ENCODE measurements around the gene WWC1. TPM values are rescaled to one million over a fixed set of nuclear protein-coding genes. Genes with fewer than 3 reads are reported as not detected.

WWC1 gene
- total RNA-seq, 1 experiment from 2014 or later = 52.6 TPM

DNA sequence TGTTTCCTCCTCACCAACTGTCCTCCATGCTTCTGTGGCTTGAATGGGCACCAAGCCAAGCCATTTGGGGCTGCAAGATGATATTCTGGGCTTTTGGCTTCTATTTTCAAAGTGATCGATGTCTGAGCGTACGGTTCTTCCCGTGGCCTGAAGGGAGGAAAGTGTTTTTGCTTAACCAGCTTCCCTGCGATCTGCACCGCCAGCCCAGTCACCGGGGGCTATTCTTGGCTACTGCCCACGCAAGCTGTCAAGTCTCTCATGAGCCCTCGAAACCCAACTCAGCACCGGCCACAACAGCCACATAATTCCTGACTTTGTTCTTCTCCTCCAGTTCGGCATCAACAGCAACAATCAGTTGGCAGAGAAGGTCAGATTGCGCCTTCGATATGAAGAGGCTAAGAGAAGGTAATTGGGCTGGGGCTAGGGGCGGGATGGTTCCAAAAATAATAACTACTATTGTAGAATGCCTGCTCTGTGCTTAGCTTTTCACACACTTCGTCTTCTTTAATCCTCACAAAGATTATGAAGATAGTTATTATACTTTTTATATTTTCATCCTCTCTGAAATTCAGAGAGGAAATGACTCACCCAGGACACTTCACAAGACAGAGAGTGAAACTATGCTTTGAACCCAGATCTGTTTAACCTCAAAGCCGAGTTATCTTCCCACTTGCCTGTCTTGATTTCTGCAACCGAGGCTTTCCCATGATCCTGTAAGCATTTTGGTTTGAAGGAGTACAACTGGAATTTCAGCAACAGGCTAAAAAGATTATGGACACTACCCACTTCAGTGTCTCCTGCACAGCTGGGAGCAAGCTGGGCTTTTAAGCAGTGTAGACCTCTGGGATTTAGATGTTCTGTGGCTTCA lies 118.4 kb downstream of the WWC1 start:
- CTCF ChIA-PET = interaction anchor here (1.1 kb wide), 1 partner anchor 140 kb away, joined by 3 read pairs; no protein-coding TSS in a partner anchor
- peak overlapping the region; percentile 81 for H3K4me2 ChIP-seq (ENCODE audit: low read length)
- H3K27ac ChIP-seq (ENCODE audit: low read depth, low read length) = peak overlapping the region; percentile 80
- H3K9ac ChIP-seq (ENCODE audit: low read length) = peak overlapping the region; percentile 47
- H3K9me3 ChIP-seq (ENCODE audit: control insufficient read depth in 1 of 2, insufficient read depth in 1 of 2, low read depth in 1 of 2, low read length in 2 of 2) = no peaks in the 10 kb centered on the region
- peak; percentile 81 for DNase-seq (ENCODE audit: low read depth, low spot score)
- no peaks in the 10 kb centered on the region; the same call in 1 of the 2 replicates for H4K20me1 ChIP-seq (ENCODE audit: insufficient read depth)
- no peak overlapping the region for H2AFZ ChIP-seq (ENCODE audit: low read depth, low read length, poor library complexity, severe bottlenecking)
- H3K36me3 ChIP-seq (ENCODE audit: control insufficient read depth in 1 of 2, insufficient read depth in 2 of 2, low read length in 2 of 2) = peaks cover 2 to 32% of the 10 kb centered on the region in 2 experiments; a peak in 1 of 4 replicates
- no peaks in the 10 kb centered on the region for H3K27me3 ChIP-seq (ENCODE audit: insufficient read depth, low read length)
- H3K79me2 ChIP-seq (ENCODE audit: insufficient read depth, low read length) = no peaks in the 10 kb centered on the region
- H3K9me2 ChIP-seq (ENCODE audit: insufficient read depth) = no peaks in the 10 kb centered on the region
- intact Hi-C loops (cut with micrococcal nuclease) = loop anchor here (5.0 kb wide), 1 partner anchor 118 kb away; the partner anchor contains the start of gene WWC1
- ATAC-seq = peak; percentile 71
- POLR2A ChIA-PET = no interaction called here
- BruUV-seq (replicated peaks) = TSS peak; percentile 3
- peaks cover 55 to 72% of the 10 kb centered on the region in 2 experiments for H3K4me1 ChIP-seq (ENCODE audit: control insufficient read depth in 1 of 2, insufficient read depth in 2 of 2, low read length in 2 of 2)
- RAD21 ChIA-PET (ENCODE audit: low non-redundant PET in 1 of 2, low total read pairs in 2 of 2, uncharacterized antibody in 2 of 2, unreplicated experiment in 2 of 2) = no interaction called here
- H3K4me3 ChIP-seq (replicated peaks in 1 of 2; ENCODE audit: low read depth in 1 of 2, low read length in 2 of 2) = peak overlapping the region in 1 of 2 experiments; percentile 42; a peak in 3 of 4 replicates
- TF ChIP-seq POLR2A (IDR thresholded peaks at IDR 0.05; ENCODE audit: borderline replicate concordance, extremely low read depth, insufficient read depth, insufficient read length) = no peak
- TF ChIP-seq ZFX (IDR thresholded peaks at IDR 0.05) = no peak
- TF ChIP-seq EGR1 (IDR thresholded peaks at IDR 0.05; ENCODE audit: low read depth) = peak; percentile 93
- TF ChIP-seq FOSL1 (IDR thresholded peaks at IDR 0.05; ENCODE audit: low read depth) = peak; percentile 83
- peak; percentile 54 for TF ChIP-seq CEBPB (IDR thresholded peaks at IDR 0.05; ENCODE audit: low read depth)
- TF ChIP-seq, protein P1, sequence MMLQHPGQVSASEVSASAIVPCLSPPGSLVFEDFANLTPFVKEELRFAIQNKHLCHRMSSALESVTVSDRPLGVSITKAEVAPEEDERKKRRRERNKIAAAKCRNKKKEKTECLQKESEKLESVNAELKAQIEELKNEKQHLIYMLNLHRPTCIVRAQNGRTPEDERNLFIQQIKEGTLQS (IDR thresholded peaks at IDR 0.05) = no peak
- TF ChIP-seq, protein P2, sequence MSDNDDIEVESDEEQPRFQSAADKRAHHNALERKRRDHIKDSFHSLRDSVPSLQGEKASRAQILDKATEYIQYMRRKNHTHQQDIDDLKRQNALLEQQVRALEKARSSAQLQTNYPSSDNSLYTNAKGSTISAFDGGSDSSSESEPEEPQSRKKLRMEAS (IDR thresholded peaks at IDR 0.05) = peak; percentile 48
- no peak for TF ChIP-seq EZH2 (IDR thresholded peaks at IDR 0.05)
- TF ChIP-seq, protein P3, sequence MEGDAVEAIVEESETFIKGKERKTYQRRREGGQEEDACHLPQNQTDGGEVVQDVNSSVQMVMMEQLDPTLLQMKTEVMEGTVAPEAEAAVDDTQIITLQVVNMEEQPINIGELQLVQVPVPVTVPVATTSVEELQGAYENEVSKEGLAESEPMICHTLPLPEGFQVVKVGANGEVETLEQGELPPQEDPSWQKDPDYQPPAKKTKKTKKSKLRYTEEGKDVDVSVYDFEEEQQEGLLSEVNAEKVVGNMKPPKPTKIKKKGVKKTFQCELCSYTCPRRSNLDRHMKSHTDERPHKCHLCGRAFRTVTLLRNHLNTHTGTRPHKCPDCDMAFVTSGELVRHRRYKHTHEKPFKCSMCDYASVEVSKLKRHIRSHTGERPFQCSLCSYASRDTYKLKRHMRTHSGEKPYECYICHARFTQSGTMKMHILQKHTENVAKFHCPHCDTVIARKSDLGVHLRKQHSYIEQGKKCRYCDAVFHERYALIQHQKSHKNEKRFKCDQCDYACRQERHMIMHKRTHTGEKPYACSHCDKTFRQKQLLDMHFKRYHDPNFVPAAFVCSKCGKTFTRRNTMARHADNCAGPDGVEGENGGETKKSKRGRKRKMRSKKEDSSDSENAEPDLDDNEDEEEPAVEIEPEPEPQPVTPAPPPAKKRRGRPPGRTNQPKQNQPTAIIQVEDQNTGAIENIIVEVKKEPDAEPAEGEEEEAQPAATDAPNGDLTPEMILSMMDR (IDR thresholded peaks at IDR 0.05 in 2 of 3, conservative IDR thresholded peaks at IDR 0.05 in 1 of 3; ENCODE audit: borderline replicate concordance in 1 of 3, insufficient read depth in 1 of 3, low read depth in 2 of 3, low read length in 2 of 3) = no peak
- peak; percentile 45 for TF ChIP-seq POLR2AphosphoS5 (IDR thresholded peaks at IDR 0.05; ENCODE audit: low read depth, low read length)
- peak; percentile 81 for TF ChIP-seq SP1 (IDR thresholded peaks at IDR 0.05; ENCODE audit: low read depth)
- TF ChIP-seq ZNF274 (IDR thresholded peaks at IDR 0.05; ENCODE audit: low read depth, low read length) = no peak
- TF ChIP-seq JUND (IDR thresholded peaks at IDR 0.05) = peak; percentile 88
- TF ChIP-seq YY1 (IDR thresholded peaks at IDR 0.05; ENCODE audit: extremely low read depth, insufficient replicate concordance, low read depth, low read length) = no peak
- TF ChIP-seq SIN3A (IDR thresholded peaks at IDR 0.05; ENCODE audit: low read depth) = peak; percentile 80
- peak; percentile 35 for TF ChIP-seq TCF7L2 (IDR thresholded peaks at IDR 0.05; ENCODE audit: borderline replicate concordance, extremely low read depth, insufficient read depth, insufficient read length)
- TF ChIP-seq EZH2phosphoT487 (IDR thresholded peaks at IDR 0.05; ENCODE audit: borderline replicate concordance) = no peak
- peak; percentile 56; the same call in 1 of the 2 replicates for TF ChIP-seq CBX3 (IDR thresholded peaks at IDR 0.05; ENCODE audit: low read depth)
- TF ChIP-seq, protein P4, sequence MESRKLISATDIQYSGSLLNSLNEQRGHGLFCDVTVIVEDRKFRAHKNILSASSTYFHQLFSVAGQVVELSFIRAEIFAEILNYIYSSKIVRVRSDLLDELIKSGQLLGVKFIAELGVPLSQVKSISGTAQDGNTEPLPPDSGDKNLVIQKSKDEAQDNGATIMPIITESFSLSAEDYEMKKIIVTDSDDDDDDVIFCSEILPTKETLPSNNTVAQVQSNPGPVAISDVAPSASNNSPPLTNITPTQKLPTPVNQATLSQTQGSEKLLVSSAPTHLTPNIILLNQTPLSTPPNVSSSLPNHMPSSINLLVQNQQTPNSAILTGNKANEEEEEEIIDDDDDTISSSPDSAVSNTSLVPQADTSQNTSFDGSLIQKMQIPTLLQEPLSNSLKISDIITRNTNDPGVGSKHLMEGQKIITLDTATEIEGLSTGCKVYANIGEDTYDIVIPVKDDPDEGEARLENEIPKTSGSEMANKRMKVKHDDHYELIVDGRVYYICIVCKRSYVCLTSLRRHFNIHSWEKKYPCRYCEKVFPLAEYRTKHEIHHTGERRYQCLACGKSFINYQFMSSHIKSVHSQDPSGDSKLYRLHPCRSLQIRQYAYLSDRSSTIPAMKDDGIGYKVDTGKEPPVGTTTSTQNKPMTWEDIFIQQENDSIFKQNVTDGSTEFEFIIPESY (IDR thresholded peaks at IDR 0.05; ENCODE audit: extremely low read depth, insufficient replicate concordance, low read length) = no peak
- no peak for TF ChIP-seq ELF1 (IDR thresholded peaks at IDR 0.05; ENCODE audit: borderline replicate concordance, low read depth)
